GM10248 (cell line): ENCODE results near the gene AMIGO1.
A peak's percentile ranks its signal among the peaks of the same experiment; 100 is the strongest.

ENCODE experiments used
- CTCF ChIA-PET: fragments of 300-600 bp; sonication (Branson Sonifier 250); formaldehyde crosslinking; extraction: SDS; loops from one replicate; lab custom pipeline; 2021; ENCODE audit warnings: antibody characterized with exemption; lab: Yijun Ruan, JAX
- POLR2A ChIA-PET: fragments of 350-650 bp; sonication (Branson Sonifier 250); formaldehyde crosslinking; extraction: SDS; loops from one replicate; lab custom pipeline; 2020; ENCODE audit warnings: antibody characterized with exemption; lab: Yijun Ruan, JAX
- DNase-seq: peaks from one replicate; pipeline ENCODE4 v3.0.0; 2012; ENCODE audit errors: extremely low spot score
- TF ChIP-seq, protein P1 (sequence below): IDR thresholded peaks from 2 replicates; pipeline ENCODE4 v1.5.1; 2012; ENCODE audit warnings: mild to moderate bottlenecking, low read depth; ENCODE audit errors: extremely low read depth, missing control alignments, control extremely low read depth

Gene AMIGO1

GRCh38 chr1:109466125-109466451, 43.4 kb downstream of the AMIGO1 start:
- ChIA-PET POLR2A (no interaction called here), CTCF (interaction anchor here (1.3 kb wide), 1 partner anchor 27 kb away, joined by 3 read pairs; no protein-coding TSS in a partner anchor)
- TF ChIP-seq, protein P1, sequence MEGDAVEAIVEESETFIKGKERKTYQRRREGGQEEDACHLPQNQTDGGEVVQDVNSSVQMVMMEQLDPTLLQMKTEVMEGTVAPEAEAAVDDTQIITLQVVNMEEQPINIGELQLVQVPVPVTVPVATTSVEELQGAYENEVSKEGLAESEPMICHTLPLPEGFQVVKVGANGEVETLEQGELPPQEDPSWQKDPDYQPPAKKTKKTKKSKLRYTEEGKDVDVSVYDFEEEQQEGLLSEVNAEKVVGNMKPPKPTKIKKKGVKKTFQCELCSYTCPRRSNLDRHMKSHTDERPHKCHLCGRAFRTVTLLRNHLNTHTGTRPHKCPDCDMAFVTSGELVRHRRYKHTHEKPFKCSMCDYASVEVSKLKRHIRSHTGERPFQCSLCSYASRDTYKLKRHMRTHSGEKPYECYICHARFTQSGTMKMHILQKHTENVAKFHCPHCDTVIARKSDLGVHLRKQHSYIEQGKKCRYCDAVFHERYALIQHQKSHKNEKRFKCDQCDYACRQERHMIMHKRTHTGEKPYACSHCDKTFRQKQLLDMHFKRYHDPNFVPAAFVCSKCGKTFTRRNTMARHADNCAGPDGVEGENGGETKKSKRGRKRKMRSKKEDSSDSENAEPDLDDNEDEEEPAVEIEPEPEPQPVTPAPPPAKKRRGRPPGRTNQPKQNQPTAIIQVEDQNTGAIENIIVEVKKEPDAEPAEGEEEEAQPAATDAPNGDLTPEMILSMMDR, result no peak
- peak; percentile 3 for DNase-seq

GRCh38 chr1:109457819-109458218, 51.7 kb downstream of the AMIGO1 start:
- TF ChIP-seq, protein P1, result no peak
- ChIA-PET CTCF (interaction anchor here (1.0 to 1.9 kb wide), 5 partner anchors 9 to 59 kb away, joined by 3 to 4 read pairs (median 4); partner anchors contain the start of gene CYB561D1), POLR2A (interaction anchor here (0.6 kb wide), 1 partner anchor 12 kb away, joined by 5 read pairs; no protein-coding TSS in a partner anchor)
- DNase-seq, result no peak

DNA sequence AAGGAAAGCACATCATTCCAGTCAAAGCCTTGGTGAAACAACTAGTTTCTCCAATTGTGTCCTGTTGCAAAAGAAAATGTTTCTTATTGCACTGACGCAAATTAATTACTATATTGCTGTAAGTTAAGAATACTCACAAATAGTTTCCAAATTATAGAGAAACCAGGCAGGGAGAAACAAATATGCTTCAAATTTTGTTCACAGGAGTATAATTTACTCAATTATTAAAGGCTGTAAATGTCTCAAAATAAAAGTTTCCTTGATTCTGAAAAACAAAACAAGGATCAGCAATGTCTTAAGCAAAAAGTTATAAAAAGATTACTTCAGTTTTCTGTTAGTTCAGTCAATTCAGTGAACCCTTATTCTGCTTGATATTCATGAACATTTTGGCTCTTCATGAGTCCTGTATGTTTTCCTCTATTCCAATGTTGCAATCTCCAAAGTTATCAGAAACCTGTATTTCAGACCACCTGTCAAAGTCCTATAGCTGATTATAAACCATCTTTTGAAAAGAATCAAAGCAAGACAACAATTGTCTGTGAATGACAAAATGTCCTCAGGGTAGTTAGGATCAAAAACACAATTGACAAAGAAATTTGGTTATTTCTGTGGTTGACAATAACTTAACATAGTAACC, 54.9 kb downstream of the AMIGO1 start:
- ChIA-PET POLR2A (no interaction called here), CTCF (no interaction called here)
- no peak for DNase-seq
- TF ChIP-seq, protein P1, result no peak
